ENCODE results near the gene GNAL. TPM values are rescaled to one million over a fixed set of nuclear protein-coding genes. Genes with fewer than 3 reads are reported as not detected.

GNAL gene
- polyA plus RNA-seq, 1 experiment: 0.21 TPM

GRCh38 chr18:11826836-11827235 is 137.8 kb downstream of the GNAL start:
- DNase-seq (ENCODE audit: low read depth): no peak
- ChIA-PET CTCF (interaction anchor here (1.0 to 1.5 kb wide), 2 partner anchors 8 to 25 kb away, joined by 3 to 4 read pairs; no protein-coding TSS in a partner anchor), POLR2A (no interaction called here)
- Histone ChIP-seq H3K4me3 (ENCODE audit: low read depth, low read length) (no peak overlapping the region), H3K27me3 (ENCODE audit: control insufficient read depth, insufficient read depth, low read length) (no peaks in the 10 kb centered on the region), H3K36me3 (ENCODE audit: control insufficient read depth, insufficient read depth, low read length) (no peaks in the 10 kb centered on the region)
- TF ChIP-seq CTCF (IDR thresholded peaks at IDR 0.05; ENCODE audit: insufficient read depth, low read depth, low read length): no peak

- no peak overlapping the region for H3K4me3 ChIP-seq (ENCODE audit: low read depth, low read length)
- CTCF ChIA-PET: no interaction called here
Observed at GRCh38 chr18:11828786-11829432, 139.8 kb downstream of the GNAL start.

GRCh38 chr18:11830585-11830984 is 141.5 kb downstream of the GNAL start:
- ChIA-PET POLR2A (no interaction called here), CTCF (interaction anchor here (0.6 to 1.5 kb wide), 2 partner anchors 18 to 152 kb away, joined by 3 to 6 read pairs; no protein-coding TSS in a partner anchor)
- Histone ChIP-seq H3K36me3 (ENCODE audit: control insufficient read depth, insufficient read depth, low read length) (no peaks in the 10 kb centered on the region), H3K4me3 (ENCODE audit: low read depth, low read length) (no peak overlapping the region), H3K27me3 (ENCODE audit: control insufficient read depth, insufficient read depth, low read length) (no peaks in the 10 kb centered on the region)
- DNase-seq (ENCODE audit: low read depth): no peak
- TF ChIP-seq CTCF (IDR thresholded peaks at IDR 0.05; ENCODE audit: insufficient read depth, low read depth, low read length): no peak

More at GRCh38 chr18:11828786-11829432, 139.8 kb downstream of the GNAL start:
- no peak for TF ChIP-seq CTCF (IDR thresholded peaks at IDR 0.05; ENCODE audit: insufficient read depth, low read depth, low read length)
- Histone ChIP-seq H3K36me3 (ENCODE audit: control insufficient read depth, insufficient read depth, low read length) (no peaks in the 10 kb centered on the region), H3K27me3 (ENCODE audit: control insufficient read depth, insufficient read depth, low read length) (no peaks in the 10 kb centered on the region)
- POLR2A ChIA-PET: no interaction called here
- no peak for DNase-seq (ENCODE audit: low read depth)

GRCh38 chr18:11831921-11832320 is 142.9 kb downstream of the GNAL start:
- DNase-seq (ENCODE audit: low read depth): no peak
- TF ChIP-seq CTCF (IDR thresholded peaks at IDR 0.05; ENCODE audit: insufficient read depth, low read depth, low read length): no peak
- Histone ChIP-seq H3K4me3 (ENCODE audit: low read depth, low read length) (no peak overlapping the region), H3K27me3 (ENCODE audit: control insufficient read depth, insufficient read depth, low read length) (no peaks in the 10 kb centered on the region), H3K36me3 (ENCODE audit: control insufficient read depth, insufficient read depth, low read length) (no peaks in the 10 kb centered on the region)
- CTCF ChIA-PET: interaction anchor here (1.0 to 1.5 kb wide), 3 partner anchors 8 to 17 kb away, joined by 3 to 6 read pairs (median 6); no protein-coding TSS in a partner anchor
- POLR2A ChIA-PET: no interaction called here

GRCh38 chr18:11834772-11835171 is 145.7 kb downstream of the GNAL start:
- no peaks in the 10 kb centered on the region for H3K36me3 ChIP-seq (ENCODE audit: control insufficient read depth, insufficient read depth, low read length)
- DNase-seq (ENCODE audit: low read depth): no peak
- CTCF ChIA-PET: interaction anchor here (0.6 to 1.2 kb wide), 2 partner anchors 9 to 11 kb away, joined by 4 read pairs; no protein-coding TSS in a partner anchor
- TF ChIP-seq CTCF (IDR thresholded peaks at IDR 0.05; ENCODE audit: insufficient read depth, low read depth, low read length): no peak
- no peak overlapping the region for H3K4me3 ChIP-seq (ENCODE audit: low read depth, low read length)
- POLR2A ChIA-PET: interaction anchor here (0.7 kb wide), 1 partner anchor 14 kb away, joined by 4 read pairs; no protein-coding TSS in a partner anchor
- no peaks in the 10 kb centered on the region for H3K27me3 ChIP-seq (ENCODE audit: control insufficient read depth, insufficient read depth, low read length)
